ENCODE measurements around the gene SMARCAL1.

- no peak for TF ChIP-seq CTCF (IDR thresholded peaks at IDR 0.05)
- TF ChIP-seq POLR2A (IDR thresholded peaks at IDR 0.05): no peak
Observed at GRCh38 chr2:216441308-216442010, 29.2 kb downstream of the SMARCAL1 start.
